ENCODE data around the gene CEP152.

CEP152 gene

DNA sequence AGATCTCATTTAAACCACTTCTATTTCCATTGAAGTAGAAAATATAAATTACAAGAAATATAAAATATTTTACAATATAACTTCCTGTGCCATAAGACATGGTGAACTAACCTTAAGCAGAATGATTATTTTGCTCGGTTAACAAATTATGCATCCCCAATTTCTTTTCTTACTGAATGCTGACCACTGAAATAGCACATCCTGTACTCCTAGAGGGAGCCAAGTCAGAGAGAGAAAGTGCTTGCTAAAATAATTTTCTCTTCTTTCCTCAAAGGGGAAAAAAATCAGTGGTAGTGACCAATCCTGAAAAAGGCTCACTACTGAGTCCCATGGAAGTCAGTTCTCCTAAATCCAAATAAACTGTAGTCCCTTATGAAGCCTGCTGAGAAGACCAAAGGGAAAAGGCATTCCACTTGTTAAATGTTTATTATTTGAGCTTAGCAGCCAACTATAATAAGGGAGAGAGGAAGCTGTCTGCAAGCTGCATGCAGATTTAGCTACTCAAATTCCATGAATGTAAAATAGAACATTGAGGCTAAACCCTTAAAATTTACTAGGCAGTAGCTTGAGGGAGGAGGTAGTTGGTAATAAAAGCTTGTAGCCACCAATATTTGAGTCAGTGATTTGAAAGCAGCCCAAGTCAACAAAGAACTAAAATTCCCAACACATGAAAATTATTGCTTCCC lies 33.1 kb downstream of the CEP152 start:
- no peak for DNase-seq (ENCODE audit: low read depth in 4 of 4, low spot score in 1 of 4)

- no peak for DNase-seq (ENCODE audit: low read depth in 4 of 4, low spot score in 1 of 4)
Measured at GRCh38 chr15:48775546-48775945, 35.3 kb downstream of the CEP152 start.

GRCh38 chr15:48774484-48774883 lies 36.4 kb downstream of the CEP152 start:
- DNase-seq (ENCODE audit: low read depth in 4 of 4, low spot score in 1 of 4) = no peak

- DNase-seq (ENCODE audit: low read depth in 4 of 4, low spot score in 1 of 4) = no peak
Measured at GRCh38 chr15:48766196-48766595, 44.7 kb downstream of the CEP152 start.

DNA sequence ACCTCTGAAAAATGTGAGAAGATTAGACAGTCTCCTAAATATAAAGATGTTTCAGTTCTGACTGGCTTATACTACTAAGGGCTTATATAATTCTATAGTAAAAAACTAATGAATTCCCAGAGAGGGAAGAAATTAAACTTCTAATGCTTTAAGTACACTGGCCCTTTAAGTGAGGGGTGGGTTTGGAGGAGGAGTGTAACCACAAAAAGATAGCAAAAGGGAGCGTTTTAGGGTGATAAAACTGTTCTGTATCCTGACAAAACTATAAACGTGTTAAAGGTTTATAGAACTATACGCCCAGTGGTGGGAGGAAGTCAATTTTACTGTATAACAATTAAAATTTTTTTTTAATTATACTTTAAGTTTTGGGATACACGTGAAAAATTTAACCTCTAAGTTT lies 45.8 kb downstream of the CEP152 start:
- DNase-seq (ENCODE audit: low read depth in 4 of 4, low spot score in 1 of 4) = no peak

- no peak for DNase-seq (ENCODE audit: low read depth in 4 of 4, low spot score in 1 of 4)
Measured at GRCh38 chr15:48761393-48762158, 49.3 kb downstream of the CEP152 start.

- no peak for DNase-seq (ENCODE audit: low read depth in 4 of 4, low spot score in 1 of 4)
Measured at GRCh38 chr15:48759921-48760320, 50.9 kb downstream of the CEP152 start.

DNA sequence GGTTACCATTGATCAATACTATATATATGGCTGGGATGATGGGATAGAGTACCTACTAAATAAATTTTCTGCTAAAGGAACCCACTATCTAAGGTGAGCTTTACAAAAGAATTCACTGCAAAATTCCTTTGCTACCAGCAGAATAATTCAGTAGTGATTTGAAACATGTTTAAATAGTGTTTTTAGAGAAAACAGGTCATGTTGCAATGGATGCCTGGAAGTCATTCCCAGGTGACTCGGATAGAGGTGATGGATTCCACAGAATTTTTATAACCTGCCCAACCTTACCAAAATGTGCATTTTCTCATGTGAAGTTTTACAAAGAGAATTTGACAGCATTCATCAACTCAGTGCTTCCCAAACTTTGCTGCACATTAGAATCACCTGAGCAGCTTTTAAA lies 53.2 kb downstream of the CEP152 start:
- no peak for DNase-seq (ENCODE audit: low read depth in 4 of 4, low spot score in 1 of 4)

DNA sequence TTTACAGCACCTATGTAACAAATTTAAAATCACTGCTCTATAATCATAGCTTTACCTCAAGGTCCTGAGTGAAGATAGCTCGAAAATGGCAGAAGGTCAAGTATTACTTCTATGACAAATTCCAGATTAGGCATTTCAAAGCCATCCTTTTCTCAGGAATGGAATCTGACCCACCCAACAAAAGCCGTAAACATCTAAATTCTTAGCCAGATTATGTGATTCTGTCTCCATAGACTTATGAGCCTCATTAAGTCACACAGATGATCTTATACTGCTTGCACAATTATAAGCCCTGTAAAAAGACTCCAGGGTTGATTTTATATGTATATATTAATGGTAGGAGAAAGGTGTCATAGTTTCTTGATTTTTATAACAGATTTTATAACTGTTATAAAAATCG lies 56.9 kb downstream of the CEP152 start:
- DNase-seq (ENCODE audit: low read depth in 4 of 4, low spot score in 1 of 4) = no peak

GRCh38 chr15:48751595-48751994 lies 59.3 kb downstream of the CEP152 start:
- DNase-seq (ENCODE audit: low read depth in 4 of 4, low spot score in 1 of 4) = no peak

GRCh38 chr15:48748535-48748934 lies 62.3 kb downstream of the CEP152 start:
- DNase-seq (ENCODE audit: low read depth in 4 of 4, low spot score in 1 of 4) = no peak

DNA sequence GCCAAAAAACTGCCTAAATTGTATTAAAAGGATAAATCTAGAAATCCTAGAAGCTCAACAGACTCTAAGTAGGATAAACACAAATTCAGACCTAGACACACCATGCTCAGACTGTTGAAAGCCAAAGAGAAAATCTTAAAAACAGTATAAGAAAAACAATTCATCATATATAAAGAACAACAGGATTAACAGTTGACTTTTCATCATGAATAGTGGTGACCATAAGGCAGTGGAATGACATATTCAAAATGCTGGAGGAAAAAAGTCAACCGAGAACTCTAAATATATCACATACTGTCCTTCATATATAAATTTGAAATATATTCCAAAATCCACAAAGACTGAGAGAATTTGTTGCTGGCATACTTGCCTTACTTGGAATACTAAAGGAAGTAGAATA lies 77.3 kb downstream of the CEP152 start:
- no peak for DNase-seq (ENCODE audit: low read depth in 4 of 4, low spot score in 1 of 4)

DNA sequence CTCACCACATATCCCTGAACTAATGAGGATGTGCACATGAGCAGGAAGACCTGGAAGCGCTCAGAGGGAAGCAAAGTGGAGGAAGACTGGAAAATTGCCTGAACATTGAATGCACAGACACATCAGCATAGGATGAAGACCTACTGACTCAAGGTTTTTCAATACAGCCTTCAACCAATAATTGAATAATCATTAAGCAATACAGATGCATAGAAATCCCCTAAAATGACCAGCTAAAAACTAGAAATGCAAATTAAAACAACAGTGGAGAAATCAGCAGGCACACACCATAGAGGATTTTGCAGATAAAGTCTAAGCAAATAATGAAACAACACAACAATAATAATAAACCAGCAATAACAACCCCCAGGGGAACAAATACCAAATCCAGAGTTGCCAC lies 80.4 kb downstream of the CEP152 start:
- no peak for DNase-seq (ENCODE audit: low read depth in 4 of 4, low spot score in 1 of 4)

- no peak for DNase-seq (ENCODE audit: low read depth in 4 of 4, low spot score in 1 of 4)
Measured at GRCh38 chr15:48723969-48724368, 86.9 kb downstream of the CEP152 start.

- DNase-seq (ENCODE audit: low read depth in 4 of 4, low spot score in 1 of 4) = no peak
Measured at GRCh38 chr15:48722764-48723661, 87.9 kb downstream of the CEP152 start.

DNA sequence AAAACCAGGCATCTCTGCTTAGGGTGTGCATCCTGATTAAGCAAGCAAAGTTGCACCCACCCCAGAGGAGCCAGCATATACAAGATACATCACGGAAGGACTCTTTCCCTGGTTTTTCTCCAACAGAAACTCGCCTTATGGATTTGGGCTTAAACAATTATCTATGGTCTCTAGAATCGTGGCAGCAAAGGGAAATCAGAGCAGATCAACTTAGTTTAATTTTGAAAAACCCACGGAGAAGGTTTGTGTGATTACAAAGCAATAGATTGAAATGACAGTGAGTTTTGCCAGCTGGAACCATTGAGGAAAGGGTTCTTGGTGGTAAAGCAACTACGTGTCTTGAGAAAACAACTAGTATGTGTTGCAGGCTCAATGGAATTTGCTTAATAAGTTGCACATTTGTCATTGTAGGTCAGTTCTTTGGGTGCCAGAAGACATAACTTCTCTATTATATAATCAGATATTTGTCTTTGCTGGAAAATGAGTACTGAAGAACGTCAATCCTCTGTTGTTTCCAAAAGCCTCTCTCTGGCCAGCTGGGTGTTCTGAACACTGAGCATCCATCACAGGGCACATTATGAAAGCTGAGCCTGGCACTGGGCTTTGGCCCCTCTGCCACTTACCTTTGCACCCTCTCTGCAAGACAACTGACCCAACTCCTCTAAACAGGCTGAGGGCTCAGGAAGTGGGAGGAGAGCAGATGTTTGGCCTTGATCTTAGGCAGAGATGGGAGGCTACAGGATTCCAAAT lies 89.6 kb downstream of the CEP152 start:
- no peak for DNase-seq (ENCODE audit: low read depth in 4 of 4, low spot score in 1 of 4)

DNA sequence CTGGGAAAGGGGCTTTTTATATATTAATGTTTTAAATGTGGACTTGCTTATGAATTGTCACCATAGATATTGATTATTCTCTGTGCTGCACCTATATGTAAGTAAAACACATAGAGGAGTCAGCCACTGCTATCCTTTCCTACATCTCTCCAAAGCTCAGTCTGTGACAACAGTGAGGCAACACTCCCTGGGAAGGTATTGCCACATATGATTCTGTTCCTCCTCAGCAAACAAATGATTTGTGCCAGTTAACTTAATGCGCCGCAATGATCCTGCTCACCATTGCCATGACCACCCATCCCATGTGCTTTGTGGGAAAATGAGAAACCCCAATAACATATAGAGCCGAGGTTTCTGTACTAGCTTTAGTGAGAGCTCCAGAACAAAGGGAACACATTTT lies 90.2 kb downstream of the CEP152 start:
- DNase-seq (ENCODE audit: low read depth in 4 of 4, low spot score in 1 of 4) = no peak

GRCh38 chr15:48719668-48720067 lies 91.2 kb downstream of the CEP152 start:
- no peak for DNase-seq (ENCODE audit: low read depth in 4 of 4, low spot score in 1 of 4)

DNA sequence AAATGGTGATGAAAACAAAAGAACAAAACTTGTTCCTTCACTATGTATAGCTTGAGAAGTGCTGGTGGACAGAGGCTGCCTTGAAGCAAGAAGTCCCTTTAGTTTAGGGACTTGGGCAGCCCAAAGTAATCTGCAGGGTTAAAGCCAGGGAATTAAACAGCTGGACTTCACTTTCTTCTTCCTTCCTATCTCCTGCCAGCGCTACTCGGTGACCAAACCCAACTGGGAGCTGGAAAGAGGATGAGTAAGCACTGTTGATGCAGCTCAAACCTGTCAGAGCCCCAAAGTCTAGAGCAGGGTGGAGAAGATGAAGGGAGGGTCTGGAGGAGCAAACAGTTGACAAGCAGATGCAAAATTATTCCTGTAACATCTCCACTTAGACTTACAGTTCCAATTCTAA lies 92.2 kb downstream of the CEP152 start:
- DNase-seq (ENCODE audit: low read depth in 4 of 4, low spot score in 1 of 4) = no peak

GRCh38 chr15:48717458-48717857 lies 93.4 kb downstream of the CEP152 start:
- DNase-seq (ENCODE audit: low read depth in 4 of 4, low spot score in 1 of 4) = no peak

DNA sequence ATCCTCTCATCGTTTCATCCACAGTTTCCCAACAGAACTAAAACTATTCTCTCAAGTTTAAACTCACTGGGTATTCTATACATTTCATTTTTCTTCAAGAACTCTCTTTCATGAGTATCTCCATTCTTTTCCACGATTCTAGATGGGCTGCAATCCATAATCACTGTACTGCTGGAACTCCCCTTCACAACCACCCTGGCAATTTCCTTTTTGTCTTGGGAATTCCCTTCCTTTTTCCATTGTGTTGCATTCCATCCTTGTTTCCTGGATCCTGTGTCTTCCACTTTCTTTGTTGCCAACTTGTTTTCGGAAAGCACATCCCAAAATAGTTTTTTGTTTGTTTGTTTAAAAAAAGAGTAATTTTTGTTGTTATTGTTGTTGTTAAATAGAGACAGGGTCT lies 98.3 kb downstream of the CEP152 start:
- DNase-seq (ENCODE audit: low read depth in 4 of 4, low spot score in 1 of 4) = no peak

Data from stimulated activated CD4-positive, alpha-beta T cell treated with anti-CD3 and anti-CD28 coated beads, Interleukin-1b, Interleukin-23, amount 100 ng/mL, for 24 hours (primary cell).